ENCODE results near the gene CCDC116. TPM values are rescaled to one million over a fixed set of nuclear protein-coding genes. Genes with fewer than 3 reads are reported as not detected.

CCDC116 gene
- total RNA-seq, 1 donor from 2014 or later = 1.0 TPM

DNA sequence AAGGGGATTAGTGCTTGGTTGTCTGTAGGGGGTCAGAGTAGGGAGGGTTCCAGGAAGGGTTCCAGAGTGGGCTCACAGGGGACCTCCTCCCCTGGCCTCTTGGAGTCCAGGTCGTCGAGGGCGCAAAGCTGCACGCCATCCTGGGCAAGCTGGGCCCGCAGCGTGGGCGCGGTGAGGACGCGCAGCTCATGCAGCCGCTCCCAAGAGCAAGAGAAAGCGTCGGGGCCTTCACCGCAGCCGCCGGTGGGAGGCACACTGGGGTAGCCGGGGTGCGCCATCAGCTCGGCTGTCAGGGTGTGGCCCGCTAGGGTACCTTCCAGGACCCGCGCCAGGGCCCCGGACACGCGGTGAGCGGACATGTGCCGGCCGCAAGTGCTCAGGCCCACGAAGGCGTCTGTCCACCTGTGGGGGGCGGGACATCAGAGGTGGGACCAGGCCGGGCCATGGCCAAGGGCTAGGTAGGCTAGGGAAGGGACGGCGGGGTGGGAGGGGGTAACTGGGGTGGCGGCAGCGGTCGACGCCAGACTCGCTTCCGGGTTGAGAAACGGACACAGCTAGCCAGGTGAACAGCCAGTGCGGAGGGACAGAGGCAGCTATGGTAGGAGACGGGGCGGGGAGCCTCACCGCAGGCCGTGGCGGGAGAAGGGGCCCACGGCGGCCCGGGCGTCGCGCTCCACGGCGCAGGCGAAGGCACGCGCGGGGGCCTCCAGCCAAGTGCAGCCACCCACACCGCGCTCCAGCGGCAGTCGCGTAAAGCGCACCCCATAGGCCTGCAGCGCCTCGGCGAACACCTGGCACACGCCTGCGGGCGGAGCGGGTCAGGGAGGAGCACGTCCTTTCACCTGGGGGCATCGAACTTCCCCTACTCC lies 3.9 kb upstream of the CCDC116 start:
- no peaks in the 10 kb centered on the region for H3K9me3 Mint-ChIP-seq
- DNase-seq = no peak
- POLR2A ChIA-PET = interaction anchor here (0.8 to 7.4 kb wide), 16 partner anchors 12 to 626 kb away, joined by 3 to 110 read pairs (median 6); partner anchors contain the start of genes MAPK1, PPIL2, SDF2L1 and THAP7

DNA sequence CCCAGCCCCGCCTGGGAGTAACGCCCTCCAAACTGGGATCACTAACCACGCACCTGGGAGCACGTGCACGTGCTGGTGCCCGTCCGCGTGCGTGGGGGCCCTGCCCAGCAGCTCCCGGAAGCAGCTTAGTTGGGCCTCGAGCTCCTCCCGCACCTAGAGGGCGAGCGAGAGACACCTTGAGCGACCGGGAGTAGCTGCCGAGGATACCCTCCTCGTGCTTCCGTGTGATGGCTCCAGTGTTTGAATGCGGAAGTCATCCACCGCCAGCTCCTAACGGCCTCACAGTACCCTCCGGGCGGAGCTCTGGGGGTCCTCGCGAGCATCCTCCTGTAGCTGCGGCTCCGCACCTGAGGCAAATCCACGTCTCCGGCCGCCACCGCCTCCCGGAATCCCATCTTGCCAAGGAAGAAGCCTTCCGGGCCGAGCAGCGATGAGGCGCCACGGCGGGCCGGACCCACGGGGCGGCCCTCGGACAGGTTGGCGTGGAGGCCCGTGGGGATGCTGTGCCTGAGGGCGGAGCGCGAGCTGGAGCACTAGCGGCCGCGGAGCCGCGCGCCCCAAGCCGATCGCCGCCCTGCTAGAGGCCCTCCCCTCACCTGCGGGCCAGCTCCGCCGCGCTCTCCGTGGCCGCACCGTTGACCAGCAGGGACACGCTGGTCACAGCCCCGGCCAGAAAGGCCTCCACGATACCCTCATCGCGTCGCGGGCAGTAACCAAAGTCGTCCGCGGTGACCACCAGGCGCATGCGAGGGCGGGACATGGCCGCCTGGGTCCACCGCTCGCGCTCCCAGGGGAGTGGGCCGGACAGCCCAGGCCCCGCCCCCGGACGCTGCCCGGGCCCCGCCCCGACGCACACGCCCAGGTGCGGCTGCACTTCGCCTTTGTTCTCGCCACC lies 3.1 kb upstream of the CCDC116 start, which contains the start of gene YDJC:
YDJC (minus strand) TSS at position 768 of the 895 bp plus-strand sequence; CDS start at position 760, 8 bp downstream.
- H3K36me3 Mint-ChIP-seq (ENCODE audit: low read depth) = peaks cover 34% of the 10 kb centered on the region
- H3K4me1 Mint-ChIP-seq = peaks cover 48% of the 10 kb centered on the region
- TF ChIP-seq, protein P1, sequence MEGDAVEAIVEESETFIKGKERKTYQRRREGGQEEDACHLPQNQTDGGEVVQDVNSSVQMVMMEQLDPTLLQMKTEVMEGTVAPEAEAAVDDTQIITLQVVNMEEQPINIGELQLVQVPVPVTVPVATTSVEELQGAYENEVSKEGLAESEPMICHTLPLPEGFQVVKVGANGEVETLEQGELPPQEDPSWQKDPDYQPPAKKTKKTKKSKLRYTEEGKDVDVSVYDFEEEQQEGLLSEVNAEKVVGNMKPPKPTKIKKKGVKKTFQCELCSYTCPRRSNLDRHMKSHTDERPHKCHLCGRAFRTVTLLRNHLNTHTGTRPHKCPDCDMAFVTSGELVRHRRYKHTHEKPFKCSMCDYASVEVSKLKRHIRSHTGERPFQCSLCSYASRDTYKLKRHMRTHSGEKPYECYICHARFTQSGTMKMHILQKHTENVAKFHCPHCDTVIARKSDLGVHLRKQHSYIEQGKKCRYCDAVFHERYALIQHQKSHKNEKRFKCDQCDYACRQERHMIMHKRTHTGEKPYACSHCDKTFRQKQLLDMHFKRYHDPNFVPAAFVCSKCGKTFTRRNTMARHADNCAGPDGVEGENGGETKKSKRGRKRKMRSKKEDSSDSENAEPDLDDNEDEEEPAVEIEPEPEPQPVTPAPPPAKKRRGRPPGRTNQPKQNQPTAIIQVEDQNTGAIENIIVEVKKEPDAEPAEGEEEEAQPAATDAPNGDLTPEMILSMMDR (IDR thresholded peaks at IDR 0.05) = peak; percentile 31
- H3K9me3 Mint-ChIP-seq = no peaks in the 10 kb centered on the region
- no peaks in the 10 kb centered on the region for H3K27me3 Mint-ChIP-seq
- ATAC-seq (ENCODE audit: low read depth) = peak; percentile 85
- ChIA-PET POLR2A (interaction anchor here (0.7 to 7.4 kb wide), 18 partner anchors 13 to 661 kb away, joined by 3 to 110 read pairs (median 4); partner anchors contain the start of genes MAPK1, PPIL2, SDF2L1 and THAP7), CTCF (interaction anchor here (0.6 to 4.3 kb wide), 14 partner anchors 9 to 647 kb away, joined by 3 to 65 read pairs (median 5); partner anchors contain the start of genes LZTR1, PPIL2, SDF2L1 and UBE2L3)
- H3K27ac Mint-ChIP-seq = peak within 1 kb of the TSS; percentile 92
- H3K4me3 Mint-ChIP-seq = peak within 1 kb of the TSS; percentile 91
- intact Hi-C loops (cut with micrococcal nuclease) = loop anchor here (1.0 to 10.0 kb wide), 5 partner anchors 13 to 627 kb away; partner anchors contain the start of genes PPIL2, SDF2L1 and THAP7
- DNase-seq = peak; percentile 95

More for the DNA sequence above, 3.9 kb upstream of the CCDC116 start:
- ATAC-seq (ENCODE audit: low read depth) = peak; percentile 7
- Mint-ChIP-seq H3K27me3 (no peaks in the 10 kb centered on the region), H3K4me1 (peaks cover 49% of the 10 kb centered on the region), H3K36me3 (ENCODE audit: low read depth) (peaks cover 39% of the 10 kb centered on the region), H3K4me3 (peak overlapping the region; percentile 91), H3K27ac (peak overlapping the region; percentile 92)
- TF ChIP-seq, protein P1 (IDR thresholded peaks at IDR 0.05) = no peak
- intact Hi-C loops (cut with micrococcal nuclease) = loop anchor here (1.0 to 10.0 kb wide), 4 partner anchors 38 to 626 kb away; partner anchors contain the start of genes PPIL2 and THAP7
- CTCF ChIA-PET = interaction anchor here (0.6 to 4.3 kb wide), 14 partner anchors 10 to 646 kb away, joined by 3 to 65 read pairs (median 5); partner anchors contain the start of genes LZTR1, PPIL2, SDF2L1 and UBE2L3

DNA sequence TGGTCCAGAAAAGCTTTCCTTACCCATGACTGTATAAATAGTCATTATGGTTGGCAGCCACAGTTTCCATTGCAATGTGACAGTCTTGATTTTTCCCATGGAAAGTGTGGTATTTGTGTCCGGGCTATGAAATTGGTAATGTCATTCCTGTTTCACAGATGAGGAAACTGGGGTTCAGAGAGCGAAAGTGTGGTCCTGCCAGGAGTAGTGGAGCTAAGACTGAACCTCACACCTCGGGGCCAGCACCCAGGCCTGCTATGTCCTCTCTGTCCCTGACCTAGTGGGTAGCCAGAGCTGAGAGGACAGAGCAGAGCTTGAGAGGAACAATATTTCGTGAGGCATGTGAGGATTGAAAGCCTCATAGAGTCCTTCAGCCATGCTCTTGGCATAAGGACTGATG lies 1.5 kb upstream of the CCDC116 start:
- H3K36me3 Mint-ChIP-seq (ENCODE audit: low read depth) = peaks cover 24% of the 10 kb centered on the region
- H3K27me3 Mint-ChIP-seq = no peaks in the 10 kb centered on the region
- no peak overlapping the region for H3K27ac Mint-ChIP-seq
- DNase-seq (no peak), ATAC-seq (ENCODE audit: low read depth) (no peak)
- ChIA-PET CTCF (interaction anchor here (1.1 to 4.3 kb wide), 2 partner anchors 11 to 16 kb away, joined by 6 to 65 read pairs; partner anchors contain the start of gene SDF2L1), POLR2A (interaction anchor here (2.6 to 7.4 kb wide), 2 partner anchors 11 to 63 kb away, joined by 10 to 110 read pairs; partner anchors contain the start of genes SDF2L1 and UBE2L3)
- H3K4me1 Mint-ChIP-seq = peaks cover 37% of the 10 kb centered on the region
- TF ChIP-seq, protein P1 (IDR thresholded peaks at IDR 0.05) = no peak
- no peak overlapping the region for H3K4me3 Mint-ChIP-seq
- no peaks in the 10 kb centered on the region for H3K9me3 Mint-ChIP-seq
- intact Hi-C loops (cut with micrococcal nuclease) = no loop called here

DNA sequence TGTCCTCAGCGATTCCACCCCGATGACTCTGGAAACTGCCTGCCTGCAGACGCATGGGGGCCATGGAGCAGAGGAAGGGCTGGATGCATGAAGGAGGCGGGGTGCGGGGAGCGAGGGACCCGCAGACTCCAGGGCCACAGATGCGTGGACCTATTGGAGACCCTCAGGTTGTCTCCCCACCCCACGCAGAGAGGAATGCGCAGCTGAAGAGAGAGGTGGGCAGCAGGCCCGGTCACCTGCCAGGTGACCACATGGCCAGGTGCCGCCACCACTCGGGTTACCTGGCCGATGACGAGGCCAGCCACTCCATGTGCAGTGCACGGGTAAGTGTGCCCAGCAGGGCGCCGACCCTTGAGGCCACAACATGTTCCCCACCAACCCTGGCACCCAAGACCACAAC lies 371 bp downstream of the CCDC116 start:
- ATAC-seq (ENCODE audit: low read depth) (no peak), DNase-seq (no peak)
- TF ChIP-seq, protein P1 (IDR thresholded peaks at IDR 0.05) = no peak
- no peak overlapping the region for H3K27ac Mint-ChIP-seq
- peaks cover 22% of the 10 kb centered on the region for H3K4me1 Mint-ChIP-seq
- CTCF ChIA-PET = interaction anchor here (4.3 kb wide), 1 partner anchor 9 kb away, joined by 65 read pairs; the partner anchor contains the start of gene SDF2L1
- no peaks in the 10 kb centered on the region for H3K27me3 Mint-ChIP-seq
- peaks cover 9% of the 10 kb centered on the region for H3K36me3 Mint-ChIP-seq (ENCODE audit: low read depth)
- H3K4me3 Mint-ChIP-seq = no peak overlapping the region
- intact Hi-C loops (cut with micrococcal nuclease) = no loop called here
- no peaks in the 10 kb centered on the region for H3K9me3 Mint-ChIP-seq
- POLR2A ChIA-PET = interaction anchor here (7.4 kb wide), 1 partner anchor 9 kb away, joined by 110 read pairs; the partner anchor contains the start of gene SDF2L1

All from activated B cell treated with CpG ODN at 0.5 μM for 24 hours (primary cell).